ENCODE results near the gene CRELD1. TPM values are rescaled to one million over a fixed set of nuclear protein-coding genes. Genes with fewer than 3 reads are reported as not detected.
A peak's percentile ranks its signal among the peaks of the same experiment; 100 is the strongest.

The CRELD1 gene
- total and polyA plus RNA-seq, 9 of the 15 experiments (the other 6 are each of a cell fraction or from before 2014, with no cell fraction given): 3.3 to 25.8 (median 16.5) TPM

GRCh38 chr3:9976721-9977709, 43.4 kb downstream of the CRELD1 start (continued):
- TF ChIP-seq ZNF76 (CRISPR knock-in tag; IDR thresholded peaks at IDR 0.05; ENCODE audit: borderline replicate concordance) (no peak), TCF7 (IDR thresholded peaks at IDR 0.05; ENCODE audit: borderline replicate concordance) (no peak), FOXK2 (conservative IDR thresholded peaks at IDR 0.05 in 1 of 2, IDR thresholded peaks at IDR 0.05 in 1 of 2; ENCODE audit: low read depth in 2 of 2) (peak in 1 of 2 experiments; percentile 49; a peak in 2 of 4 replicates), ZNF764 (CRISPR knock-in tag; IDR thresholded peaks at IDR 0.05; ENCODE audit: low read depth) (no peak), FOXA3 (CRISPR knock-in tag; conservative IDR thresholded peaks at IDR 0.05 in 1 of 2, IDR thresholded peaks at IDR 0.05 in 1 of 2) (peak; percentile 61 to 85), MITF (IDR thresholded peaks at IDR 0.05) (no peak), E2F8 (IDR thresholded peaks at IDR 0.05; ENCODE audit: low read depth, partially characterized antibody) (peak; percentile 53), CC2D1A (IDR thresholded peaks at IDR 0.05) (no peak), ZBTB49 (CRISPR knock-in tag; IDR thresholded peaks at IDR 0.05; ENCODE audit: borderline replicate concordance) (no peak), SMAD1 (IDR thresholded peaks at IDR 0.05; ENCODE audit: low read depth, low read length, partially characterized antibody) (peak; percentile 35), SP2 (IDR thresholded peaks at IDR 0.05; ENCODE audit: extremely low read depth, low read depth, low read length, poor library complexity, severe bottlenecking) (no peak), ZNF639 (CRISPR knock-in tag; conservative IDR thresholded peaks at IDR 0.05 in 1 of 2, IDR thresholded peaks at IDR 0.05 in 1 of 2) (peak in 1 of 2 experiments; percentile 58; a peak in 2 of 4 replicates), POLR3G (IDR thresholded peaks at IDR 0.05; ENCODE audit: extremely low read depth, insufficient read length, insufficient replicate concordance) (no peak)
